ENCODE results near the gene RPUSD1. TPM values are rescaled to one million over a fixed set of nuclear protein-coding genes. Genes with fewer than 3 reads are reported as not detected.

The RPUSD1 gene
- total RNA-seq, 1 experiment from 2014 or later = 48.6 TPM

- DNase-seq = no peak
Observed at GRCh38 chr16:760545-761343, 27.4 kb downstream of the RPUSD1 start, which contains the start of gene MSLN. Gene MSLN, plus strand, starts transcription at chr16:760734. Its CDS starts 1,947 bp downstream, at chr16:762681.

More at GRCh38 chr16:760545-761343, 27.4 kb downstream of the RPUSD1 start, which contains the start of gene MSLN:
- Histone ChIP-seq H4K91ac (ENCODE audit: insufficient read length, low read depth, low read length) (no peak within 1 kb of the TSS), H3K4me2 (ENCODE audit: insufficient read depth, insufficient read length, low read length) (no peak within 1 kb of the TSS), H3K4me1 (ENCODE audit: insufficient read depth, low read length) (no peaks in the 10 kb centered on the region), H4K20me1 (ENCODE audit: control insufficient read depth, insufficient read depth, insufficient read length) (no peaks in the 10 kb centered on the region), H4K8ac (replicated peaks; ENCODE audit: insufficient read length, low read depth, low read length) (no peak within 1 kb of the TSS), H3K79me2 (ENCODE audit: insufficient read depth, low read length) (no peaks in the 10 kb centered on the region), H2BK5ac (ENCODE audit: insufficient read length, low read length) (no peak within 1 kb of the TSS), H3K18ac (ENCODE audit: insufficient read length, low read depth, low read length) (no peak within 1 kb of the TSS), H4K5ac (ENCODE audit: insufficient read length, low read depth, low read length) (no peak within 1 kb of the TSS), H3K23ac (ENCODE audit: insufficient read length, low read depth, low read length) (no peak within 1 kb of the TSS), H2BK120ac (ENCODE audit: low read depth, low read length, poor library complexity, severe bottlenecking) (no peak within 1 kb of the TSS), H2BK15ac (ENCODE audit: low read depth, low read length) (no peak within 1 kb of the TSS), H3K4ac (ENCODE audit: low read depth, low read length) (no peak within 1 kb of the TSS), H3K27me3 (ENCODE audit: insufficient read depth, low read length) (no peaks in the 10 kb centered on the region), H3K23me2 (ENCODE audit: insufficient read length, low read depth, low read length, poor library complexity, severe bottlenecking) (no peaks in the 10 kb centered on the region), H3K9me3 (ENCODE audit: control insufficient read depth, low read depth, low read length) (no peaks in the 10 kb centered on the region), H3K14ac (ENCODE audit: insufficient read depth, low read length) (no peak within 1 kb of the TSS; the same call in 1 of the 2 replicates), H3K27ac (ENCODE audit: insufficient read length, low read depth, low read length) (no peak within 1 kb of the TSS), H2BK20ac (ENCODE audit: low read depth, low read length, poor library complexity, severe bottlenecking) (no peak within 1 kb of the TSS), H3K79me1 (ENCODE audit: insufficient read depth, low read depth, low read length, poor library complexity, severe bottlenecking) (no peaks in the 10 kb centered on the region), H3T11ph (ENCODE audit: low read length) (no peak within 1 kb of the TSS), H3K9ac (ENCODE audit: extremely low read depth, insufficient read length, low read length) (no peak within 1 kb of the TSS), H3K56ac (ENCODE audit: insufficient read length, low read depth, low read length) (no peak within 1 kb of the TSS), H2AK5ac (ENCODE audit: insufficient read length, low read length) (no peak within 1 kb of the TSS), H2AFZ (ENCODE audit: low read length) (no peak within 1 kb of the TSS), H2BK12ac (ENCODE audit: insufficient read length, low read depth, low read length) (no peak within 1 kb of the TSS)
- H3K4me3 Mint-ChIP-seq = no peak within 1 kb of the TSS; a peak in 1 of 5 replicates
- WGBS (ENCODE audit: extremely low coverage, insufficient read length, low lambda C conversion rate) = no CpG with 5 or more reads among the region's 37 CpGs
- H3K36me3 Mint-ChIP-seq (ENCODE audit: insufficient read depth in 1 of 3, low read depth in 3 of 3) = no peaks in the 10 kb centered on the region
- peaks cover 5 to 10% of the 10 kb centered on the region in 2 experiments for H3K4me1 Mint-ChIP-seq
- peak within 1 kb of the TSS in 1 of 3 experiments; percentile 21; a peak in 1 of 7 replicates for H3K27ac Mint-ChIP-seq
- H3K9me3 Mint-ChIP-seq = no peaks in the 10 kb centered on the region; a peak in 1 of 5 replicates
- no peak for TF ChIP-seq CTCF (conservative IDR thresholded peaks at IDR 0.05)
- H3K27me3 Mint-ChIP-seq (ENCODE audit: low read depth) = peaks cover 24% of the 10 kb centered on the region

All from H9 (cell line).